Measurements from ENCODE around the gene SRRM2.

Gene SRRM2

GRCh38 chr16:2741168-2741567, 11.3 kb upstream of the SRRM2 start:
- DNase-seq, result no peak

GRCh38 chr16:2742323-2743006, 10.0 kb upstream of the SRRM2 start:
- DNase-seq, result no peak

- DNase-seq, result no peak
Observed at GRCh38 chr16:2743007-2743810, 9.2 kb upstream of the SRRM2 start.

GRCh38 chr16:2744711-2745110, 7.7 kb upstream of the SRRM2 start:
- DNase-seq, result no peak

- DNase-seq, result no peak
Observed at GRCh38 chr16:2745116-2745890, 7.1 kb upstream of the SRRM2 start.

GRCh38 chr16:2745961-2746360, 6.5 kb upstream of the SRRM2 start:
- DNase-seq, result no peak

- DNase-seq, result no peak
Observed at GRCh38 chr16:2748757-2749455, 3.5 kb upstream of the SRRM2 start.

GRCh38 chr16:2749476-2749875, 3.0 kb upstream of the SRRM2 start:
- no peak for DNase-seq

- no peak for DNase-seq
Observed at GRCh38 chr16:2749936-2750335, 2.5 kb upstream of the SRRM2 start.

GRCh38 chr16:2751577-2752034, 832 bp upstream of the SRRM2 start:
- DNase-seq, result peak in 1 of 2 experiments; percentile 48

- peak; percentile 70 to 74 for DNase-seq
Observed at GRCh38 chr16:2752850-2753732, 653 bp downstream of the SRRM2 start.

GRCh38 chr16:2753733-2754020, 1.2 kb downstream of the SRRM2 start:
- no peak for DNase-seq

GRCh38 chr16:2755158-2755557, 2.7 kb downstream of the SRRM2 start:
- no peak for DNase-seq

- DNase-seq, result no peak
Observed at GRCh38 chr16:2756288-2757015, 4.0 kb downstream of the SRRM2 start.

- DNase-seq, result no peak
Observed at GRCh38 chr16:2757344-2757743, 4.9 kb downstream of the SRRM2 start.

- DNase-seq, result no peak
Observed at GRCh38 chr16:2761472-2761871, 9.0 kb downstream of the SRRM2 start.

GRCh38 chr16:2761886-2762583, 9.6 kb downstream of the SRRM2 start:
- no peak for DNase-seq

- no peak for DNase-seq
Observed at GRCh38 chr16:2762711-2763110, 10.3 kb downstream of the SRRM2 start.

- no peak for DNase-seq
Observed at GRCh38 chr16:2763173-2763572, 10.7 kb downstream of the SRRM2 start.

- DNase-seq, result no peak
Observed at GRCh38 chr16:2764718-2765117, 12.3 kb downstream of the SRRM2 start.
